ENCODE data around the gene CCDC51. TPM values are rescaled to one million over a fixed set of nuclear protein-coding genes. Genes with fewer than 3 reads are reported as not detected.
"Not testable (repeated sequence)": the region's sequence is repeated elsewhere in the genome, so short reads cannot be mapped to it uniquely, and the experiment has no call there.

Gene CCDC51
- total RNA-seq, 1 donor from 2014 or later = 18.0 TPM

DNA sequence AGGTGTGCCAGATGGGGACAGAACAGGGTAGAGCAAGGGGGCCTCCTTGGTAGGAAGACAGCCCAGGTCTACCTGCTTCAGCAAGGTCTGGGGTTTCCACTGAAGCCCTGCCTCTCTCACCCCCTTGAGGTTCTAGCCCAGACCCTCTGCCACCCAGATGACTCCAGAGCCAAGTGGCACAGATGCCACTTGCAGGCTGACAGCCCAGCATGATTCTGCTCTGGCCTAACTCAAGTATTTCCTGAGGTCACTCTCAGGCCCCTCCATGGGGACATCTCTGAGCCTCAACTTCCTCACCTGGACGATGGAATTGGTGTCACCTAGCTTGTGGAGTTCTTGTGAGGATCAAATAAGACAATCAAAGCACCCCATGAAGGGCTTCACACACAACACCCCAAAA lies 33.9 kb downstream of the CCDC51 start:
- no peak for DNase-seq

DNA sequence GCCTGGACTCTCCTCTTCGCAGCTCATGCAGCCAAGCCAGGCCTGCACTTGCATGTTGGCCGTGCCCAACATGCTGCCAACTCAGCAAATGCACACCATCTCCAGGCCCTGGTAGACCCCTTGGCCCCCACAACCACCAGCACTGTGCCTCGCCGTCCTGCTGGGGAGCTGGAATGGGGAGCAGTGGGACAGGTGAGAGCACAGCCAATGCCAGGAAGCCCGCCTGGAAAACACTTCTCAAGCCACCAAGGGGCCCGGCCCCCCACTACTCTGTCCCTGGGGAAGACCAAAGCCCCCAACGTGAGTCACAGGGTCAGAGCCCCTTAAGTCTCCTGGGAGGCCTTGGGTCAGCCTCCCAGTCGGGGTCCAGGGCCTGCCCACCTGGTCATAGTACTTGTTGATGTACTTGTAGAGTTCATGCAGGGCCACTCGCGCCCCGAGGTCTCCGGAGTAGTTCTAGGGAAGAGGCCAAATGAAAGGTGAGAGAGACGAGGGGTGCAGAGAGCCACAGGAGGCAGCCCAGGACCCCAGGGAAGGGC lies 34.5 kb downstream of the CCDC51 start:
- no peak for DNase-seq

DNA sequence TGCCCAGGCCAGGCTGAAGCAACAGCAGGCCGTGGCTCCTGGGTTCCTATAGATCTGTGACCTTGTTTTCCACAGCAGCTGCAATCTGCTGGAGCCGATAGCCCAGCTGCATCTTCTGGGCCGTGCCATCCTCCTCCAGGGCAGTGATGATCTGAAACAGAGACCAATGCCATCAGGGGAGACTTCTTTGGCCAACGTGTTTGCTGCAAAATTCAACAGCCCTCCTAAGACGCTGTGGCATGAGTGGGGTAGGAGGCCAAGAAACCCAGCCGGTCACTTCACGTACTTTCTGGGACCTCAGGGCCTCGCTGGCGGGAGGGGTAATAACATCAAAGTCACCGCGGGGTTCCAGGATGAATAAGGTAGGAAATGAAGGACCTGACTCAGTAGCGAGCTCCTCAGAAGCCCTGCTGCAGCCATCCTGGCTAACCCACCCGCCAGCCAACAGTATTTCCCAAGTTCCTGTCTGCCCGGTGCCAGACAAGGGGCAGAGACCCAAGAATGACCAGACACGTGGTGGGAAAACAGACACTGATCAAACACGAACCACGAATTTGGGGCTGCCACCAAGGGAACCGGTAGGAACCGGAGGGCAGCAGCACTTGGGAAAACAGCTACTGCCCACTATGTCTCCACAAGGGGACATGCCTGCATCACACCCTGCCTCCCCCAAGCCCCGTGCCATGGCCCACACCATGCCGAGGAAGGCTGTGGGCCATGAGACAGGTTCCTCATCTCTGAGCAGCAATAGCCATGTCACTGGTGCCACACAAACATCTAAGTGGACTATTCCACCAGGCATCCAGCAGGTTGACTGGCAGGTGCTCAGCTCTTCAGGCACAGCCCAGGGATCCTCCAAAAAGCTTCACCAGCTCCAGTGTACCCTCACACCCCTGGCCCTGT lies 35.2 kb downstream of the CCDC51 start:
- DNase-seq = no peak

DNA sequence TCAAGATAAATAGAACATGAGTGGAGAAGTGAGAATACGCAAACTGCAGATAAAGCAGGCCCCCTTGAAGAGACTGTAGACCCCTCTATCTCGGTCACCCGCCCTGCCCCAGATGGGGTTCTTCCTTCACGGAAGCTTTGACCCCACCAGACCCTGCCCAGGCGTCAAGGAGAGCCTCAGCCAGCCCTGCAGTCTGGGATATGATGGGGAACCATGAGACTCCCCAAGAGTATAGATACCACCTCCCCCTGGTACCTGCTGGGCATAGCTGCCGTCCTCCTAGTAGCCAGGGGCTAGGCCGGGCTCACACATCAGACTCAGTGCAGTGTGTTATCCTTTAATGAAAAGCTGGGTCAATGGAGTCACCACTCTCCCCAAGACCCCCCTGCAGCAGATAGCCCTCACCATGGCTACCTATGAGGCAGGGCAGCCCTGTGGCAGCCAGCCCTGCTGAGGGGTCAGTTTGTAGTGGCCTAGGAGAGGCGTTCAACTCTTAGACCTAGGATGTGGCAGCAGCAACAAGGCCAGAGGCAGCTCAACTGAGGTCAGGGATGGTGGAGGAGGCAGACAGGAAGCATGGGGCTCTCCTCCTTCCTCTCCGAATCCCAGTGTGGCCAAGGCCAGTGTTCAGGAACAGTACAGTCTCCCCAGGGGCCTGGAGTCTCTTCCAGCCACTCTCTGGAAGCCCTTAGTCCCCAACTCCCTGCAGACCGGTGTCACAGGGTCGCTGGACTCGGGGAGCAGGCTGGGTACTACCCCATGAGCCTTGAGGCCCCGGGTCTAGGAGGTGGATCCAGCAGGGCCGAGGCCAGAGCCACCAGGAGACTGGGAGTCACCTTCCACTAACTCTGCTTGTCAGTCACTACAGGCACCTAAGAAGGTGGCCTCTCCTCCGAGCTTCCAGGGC lies 36.1 kb downstream of the CCDC51 start:
- DNase-seq = no peak

DNA sequence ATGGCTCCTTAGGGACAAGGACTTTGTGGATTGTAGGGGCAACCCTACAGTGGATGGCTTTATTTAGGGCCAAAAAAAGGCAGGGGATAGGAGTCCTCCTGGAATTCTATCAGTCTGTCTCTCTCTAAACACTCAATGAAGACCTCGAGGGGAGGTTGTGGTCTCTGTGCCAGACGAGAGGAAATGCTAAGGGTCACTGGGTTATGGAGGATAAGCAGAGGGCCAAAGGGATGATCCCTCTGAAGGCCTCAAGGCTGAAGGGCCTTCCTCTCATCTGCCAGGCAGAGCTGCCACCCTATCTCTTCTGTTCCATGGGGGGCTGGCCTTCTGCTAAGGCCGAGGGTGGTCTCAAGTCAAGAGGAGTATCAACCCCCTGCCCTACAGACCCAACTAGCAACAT lies 37.0 kb downstream of the CCDC51 start:
- no peak for DNase-seq

DNA sequence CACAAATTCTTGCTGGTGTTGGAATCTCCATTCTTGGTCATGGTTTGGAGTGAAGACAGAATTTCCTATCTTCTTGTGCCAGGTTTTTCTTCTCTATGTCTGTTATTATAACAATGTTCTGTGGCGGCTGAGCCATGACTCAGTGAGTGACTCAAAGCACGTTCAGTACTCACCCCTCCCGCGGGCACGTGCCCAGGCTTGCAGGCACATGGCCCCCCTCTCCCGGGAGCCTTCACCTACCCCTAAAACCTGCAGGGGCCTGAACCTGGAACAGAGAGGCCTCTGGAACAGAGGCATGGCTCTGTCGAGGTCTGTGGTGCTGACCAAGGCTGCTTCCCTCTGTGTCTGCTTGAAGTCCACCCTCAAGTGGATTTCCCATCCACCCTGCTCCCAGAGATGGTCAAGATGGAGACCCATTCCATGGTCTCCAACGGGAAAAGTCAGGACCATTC lies 37.6 kb downstream of the CCDC51 start:
- peak; percentile 89 for DNase-seq

DNA sequence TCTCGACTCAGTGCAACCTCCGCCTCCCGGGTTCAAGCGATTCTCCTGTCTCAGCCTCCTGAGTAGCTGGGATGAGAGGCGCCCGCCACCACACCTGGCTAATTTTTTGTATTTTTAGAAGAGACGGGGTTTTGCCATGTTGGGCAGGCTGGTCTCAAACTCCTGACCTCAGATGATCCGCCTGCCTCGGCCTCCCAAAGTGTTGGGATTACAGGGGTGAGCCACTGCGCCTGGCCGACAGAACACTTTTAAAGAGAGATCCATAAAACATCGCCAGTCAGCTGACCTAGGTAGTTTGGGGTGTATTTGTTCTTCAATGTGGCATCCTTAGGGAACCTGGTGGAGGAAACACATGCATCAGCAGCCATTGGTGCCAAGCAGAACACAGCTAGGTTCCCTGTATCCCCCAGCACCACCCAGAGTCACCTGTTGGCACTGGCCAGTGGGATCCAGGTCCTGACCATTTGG lies 38.5 kb downstream of the CCDC51 start:
- DNase-seq = not testable (repeated sequence)

DNA sequence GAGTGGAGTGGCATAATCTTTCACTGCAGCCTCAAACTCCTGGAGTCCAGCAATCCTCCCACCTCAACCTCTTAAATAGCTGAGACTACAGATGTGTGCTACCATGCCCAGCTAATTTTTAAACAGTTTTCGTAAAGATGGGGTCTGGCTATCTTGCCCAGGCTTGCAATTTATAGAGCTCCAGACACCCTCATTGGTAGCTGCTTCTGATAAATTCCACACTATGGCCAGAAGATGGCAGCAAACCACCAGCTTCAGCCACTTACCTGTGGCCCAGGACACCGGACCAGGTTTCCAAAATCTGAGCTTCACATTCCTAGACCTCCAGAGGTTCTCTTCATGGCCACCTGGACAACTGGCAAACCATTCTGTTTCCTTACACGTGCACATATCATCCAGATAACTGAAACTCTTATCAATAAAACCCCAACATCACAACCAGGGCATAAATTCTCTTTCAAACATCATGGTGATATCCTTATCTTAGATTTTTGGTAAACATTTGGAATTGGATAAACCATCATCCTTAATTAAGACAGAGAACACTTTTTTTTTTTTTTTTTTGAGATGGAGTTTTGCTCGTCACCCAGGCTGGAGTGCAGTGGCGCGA lies 39.0 kb downstream of the CCDC51 start:
- DNase-seq = peak; percentile 76

DNA sequence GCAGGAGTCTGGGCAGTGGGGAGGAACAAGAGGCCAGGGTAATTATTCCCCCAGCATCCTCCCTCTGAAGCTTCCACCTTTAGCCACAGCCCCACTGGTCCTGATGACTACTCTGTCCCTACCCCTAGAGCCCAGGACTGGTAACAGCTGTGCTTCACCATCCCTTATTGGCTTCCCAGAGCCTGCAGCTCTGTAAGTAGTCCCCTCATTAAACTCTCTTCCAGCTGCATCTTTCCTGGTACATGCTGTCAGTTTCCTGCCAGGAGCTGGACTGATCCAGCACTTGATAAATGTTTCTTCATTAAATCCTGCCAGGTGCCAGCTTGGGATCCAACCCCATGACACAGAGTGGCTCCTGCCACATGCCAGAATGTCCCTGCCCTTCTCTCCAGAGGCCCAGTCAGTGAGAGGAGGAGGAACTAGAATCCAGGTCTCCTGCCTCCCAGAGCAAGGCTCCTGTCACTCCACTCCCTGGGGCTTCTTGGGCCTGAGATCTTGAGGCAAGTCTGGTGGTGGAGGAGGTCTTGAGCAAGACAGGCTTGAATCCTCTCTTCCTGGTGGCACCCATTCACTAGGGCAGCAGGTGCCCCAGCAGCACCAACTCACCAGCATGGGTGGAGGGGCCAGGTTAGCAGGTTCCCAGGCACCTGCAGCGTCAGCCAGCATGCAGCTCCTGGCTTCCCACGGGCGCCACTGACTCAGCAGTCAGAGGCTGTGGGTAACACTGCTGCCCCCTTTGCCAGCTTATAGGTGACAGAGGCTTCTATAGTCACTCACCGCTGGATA lies 40.3 kb downstream of the CCDC51 start:
- DNase-seq = no peak

DNA sequence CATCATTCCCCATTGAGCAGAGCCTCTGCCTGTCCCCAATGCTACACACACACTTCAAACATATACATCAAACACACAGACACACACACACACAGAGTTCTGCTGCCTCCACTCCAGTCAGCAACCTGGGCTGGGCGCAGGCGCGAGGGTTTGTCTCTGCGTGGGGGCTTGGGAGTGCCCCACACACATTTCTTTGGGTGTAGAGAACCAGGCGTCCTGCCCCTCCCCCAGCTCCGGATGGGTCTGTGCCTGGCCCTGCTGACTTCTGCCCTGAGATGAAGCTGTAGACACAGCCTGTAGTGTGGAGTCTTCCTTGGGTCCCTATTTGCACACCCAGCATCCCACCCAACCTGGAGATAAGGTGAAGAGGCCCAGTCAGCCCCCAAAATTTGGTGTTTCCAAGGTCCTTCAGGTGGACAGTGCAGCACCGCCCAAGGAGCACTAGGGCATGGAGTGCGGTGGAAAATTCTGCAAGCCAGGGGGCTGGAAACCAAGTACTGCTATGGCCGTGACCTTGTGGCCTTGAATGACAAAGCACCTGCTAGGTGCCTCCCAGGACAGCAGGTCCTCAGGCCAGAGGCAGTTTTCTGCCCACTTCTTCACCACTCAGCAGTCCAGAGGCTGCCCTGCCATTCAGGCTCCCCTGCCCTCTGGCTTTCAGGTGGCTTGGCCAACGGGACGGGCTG lies 41.1 kb downstream of the CCDC51 start:
- DNase-seq = no peak

DNA sequence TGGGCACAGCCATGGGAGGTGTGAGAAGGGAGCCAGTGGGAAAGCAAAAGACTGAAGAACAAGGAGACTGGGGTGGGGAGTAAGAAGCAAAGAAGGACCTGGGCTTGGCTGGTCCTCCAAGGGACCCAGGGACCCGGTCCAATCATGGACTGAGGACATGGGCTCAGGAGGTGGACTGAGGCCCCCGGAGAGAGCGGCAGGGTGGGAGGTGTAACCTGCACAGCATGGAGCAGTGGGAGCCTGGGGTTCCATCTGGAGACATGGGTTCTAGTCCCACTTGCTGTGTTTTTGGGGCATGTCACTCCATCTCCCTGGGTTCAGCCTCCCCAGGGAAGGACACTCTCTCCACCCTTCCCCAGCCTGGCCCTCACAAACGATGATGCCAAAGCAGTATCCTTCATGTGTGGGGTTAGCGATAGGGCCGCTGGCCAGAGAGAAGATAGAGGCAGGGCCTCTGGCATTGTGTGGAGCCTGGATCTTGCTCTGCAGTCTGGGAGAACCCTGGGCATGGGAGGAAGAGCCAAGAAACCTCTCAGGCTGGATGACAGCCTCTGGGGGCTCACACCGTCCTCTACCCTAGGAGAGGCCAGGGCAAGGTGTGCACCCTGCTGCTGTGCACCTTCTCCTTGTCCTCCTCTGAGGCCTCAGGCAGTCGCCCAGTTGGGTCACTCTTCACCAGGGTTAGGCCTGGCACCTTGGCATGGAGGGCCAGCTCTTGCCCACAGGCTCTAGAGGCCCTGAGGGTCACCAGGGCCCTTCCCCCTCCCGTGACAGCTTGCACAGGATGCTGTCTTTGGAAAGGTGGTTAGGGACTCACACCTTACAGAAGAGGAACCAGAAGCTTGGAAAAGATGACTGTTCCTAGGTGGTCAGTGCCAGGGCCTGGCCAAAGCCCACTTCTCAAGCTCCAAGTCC lies 41.9 kb downstream of the CCDC51 start:
- DNase-seq = no peak

DNA sequence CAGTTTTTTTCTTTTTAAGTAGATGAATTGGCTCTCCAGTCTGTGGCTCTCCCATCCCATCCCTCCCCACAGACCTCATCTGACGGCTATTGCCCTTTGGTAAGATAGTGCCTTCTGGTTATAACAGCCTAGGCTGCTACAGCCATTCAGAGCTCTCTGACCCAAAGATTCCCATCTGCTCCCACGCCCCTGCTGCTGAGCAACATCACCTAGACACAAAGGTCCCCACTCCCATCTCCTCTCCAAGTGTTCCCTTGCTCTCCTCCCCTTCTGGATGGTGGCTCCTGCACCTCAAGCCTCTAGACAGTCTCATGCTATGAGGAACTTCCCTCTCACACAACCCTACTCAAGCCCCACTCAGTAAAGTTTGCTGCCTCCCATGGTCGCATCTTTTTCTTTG lies 44.2 kb downstream of the CCDC51 start:
- no peak for DNase-seq

DNA sequence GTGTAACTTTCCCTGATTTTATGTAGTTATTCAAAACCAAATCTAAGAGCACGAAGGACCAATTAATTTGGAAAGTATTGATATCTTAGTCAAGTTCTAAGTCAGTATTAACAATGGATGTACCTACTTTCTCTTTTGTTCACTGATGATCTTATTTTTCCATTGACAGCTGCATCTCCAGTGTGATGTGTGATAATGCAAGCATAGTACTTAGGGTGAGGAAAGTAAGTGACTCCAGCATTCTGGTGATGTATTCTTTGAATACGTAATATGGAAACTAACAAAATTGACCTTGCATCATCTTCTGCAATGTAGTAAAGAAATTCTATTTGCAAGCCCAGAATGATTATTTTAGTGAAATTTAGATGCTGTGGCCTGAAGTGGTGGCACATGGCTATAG lies 45.5 kb downstream of the CCDC51 start:
- no peak for DNase-seq

DNA sequence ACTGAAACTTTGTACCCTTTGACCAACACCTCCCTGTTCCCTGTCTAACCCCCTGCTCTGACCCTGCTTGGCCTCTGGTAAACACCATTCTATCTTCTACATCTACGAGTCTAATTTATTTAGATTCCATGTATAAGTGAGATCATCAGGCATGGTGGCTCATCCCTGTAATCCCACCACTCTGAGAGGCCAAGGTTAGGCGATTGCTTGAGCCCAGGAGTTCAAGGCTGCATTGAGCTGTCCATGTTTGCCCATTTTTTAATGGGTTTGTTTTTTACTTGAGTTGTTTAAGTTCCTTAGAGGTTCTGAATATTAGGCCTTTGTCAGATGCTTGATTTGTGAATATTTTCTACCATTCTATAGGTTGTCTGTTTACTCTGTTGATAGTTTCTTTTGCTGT lies 51.0 kb downstream of the CCDC51 start:
- no peak for DNase-seq

DNA sequence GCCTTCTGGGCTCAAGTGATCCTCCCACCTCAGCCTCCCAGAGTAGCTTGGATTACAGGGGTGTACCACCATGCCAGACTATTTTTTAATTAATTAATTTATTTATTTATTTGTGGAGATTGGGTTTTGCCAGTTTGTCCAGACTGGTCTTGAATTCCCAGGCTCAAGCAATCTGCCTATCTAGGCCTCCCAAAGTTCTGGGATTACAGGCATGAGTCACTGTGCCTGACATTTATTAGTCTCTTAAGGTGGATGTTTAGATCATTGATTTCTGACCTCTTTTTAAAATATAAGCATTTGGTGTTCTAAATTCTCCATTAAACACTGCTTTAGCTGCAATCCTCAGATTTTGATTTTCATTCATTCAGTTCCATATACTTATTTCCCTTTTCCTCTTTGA lies 52.3 kb downstream of the CCDC51 start:
- no peak for DNase-seq

Other genes starting within 250 kb of the CCDC51 start
- not detected in 2 replicates for gene CAMP, start 216.6 kb downstream of the CCDC51 start, total RNA-seq
- gene ZNF589, start 199.0 kb downstream of the CCDC51 start, total RNA-seq = 3.4 and 4.1 TPM in 2 replicates
- 33.9 and 36.2 TPM in 2 replicates for gene NME6, start 138.8 kb downstream of the CCDC51 start, total RNA-seq
- gene SPINK8, start 106.5 kb downstream of the CCDC51 start, total RNA-seq = not detected in 2 replicates
- not detected in 2 replicates for gene FBXW12, start 67.9 kb downstream of the CCDC51 start, total RNA-seq
- 16.8 and 23.7 TPM in 2 replicates for gene PLXNB1, start 10.0 kb downstream of the CCDC51 start, total RNA-seq
- 223 and 272 TPM in 2 replicates for gene TMA7, start 138 bp upstream of the CCDC51 start, total RNA-seq
- gene ATRIP, start 6.6 kb upstream of the CCDC51 start, total RNA-seq = 8.2 TPM in 2 replicates
- gene SHISA5, start 64.1 kb upstream of the CCDC51 start, total RNA-seq = 95.5 and 133 TPM in 2 replicates
- 2.0 and 2.2 TPM in 2 replicates for gene PFKFB4, start 116.7 kb upstream of the CCDC51 start, total RNA-seq
- not detected in 2 replicates for gene UCN2, start 123.7 kb upstream of the CCDC51 start, total RNA-seq
- gene COL7A1, start 155.2 kb upstream of the CCDC51 start, total RNA-seq = 0.42 and 1.5 TPM in 2 replicates
- gene UQCRC1, start 169.5 kb upstream of the CCDC51 start, total RNA-seq = 288 and 371 TPM in 2 replicates
- not detected in 2 replicates for gene TMEM89, start 181.7 kb upstream of the CCDC51 start, total RNA-seq
- gene SLC26A6, start 195.3 kb upstream of the CCDC51 start, total RNA-seq = 23.9 and 27.7 TPM in 2 replicates
- gene CELSR3, start 222.8 kb upstream of the CCDC51 start, total RNA-seq = 0.17 and 0.47 TPM in 2 replicates
- 6.3 and 8.9 TPM in 2 replicates for gene NCKIPSD, start 245.8 kb upstream of the CCDC51 start, total RNA-seq